SK-N-MC (cell line): Measurements from ENCODE around the gene ADARB1.

Experiments used
- EZH2 ChIP-seq: fragments of 200-600 bp; sonication (generic); IDR thresholded peaks from one replicate; pipeline ENCODE4 v1.6.1; 2017; ENCODE audit warnings: antibody characterized with exemption
- POLR2AphosphoS5 ChIP-seq: IDR thresholded peaks from 2 replicates; pipeline ENCODE4 v1.6.1; 2012; ENCODE audit warnings: mild to moderate bottlenecking, low read depth, low read length, borderline replicate concordance

DNA sequence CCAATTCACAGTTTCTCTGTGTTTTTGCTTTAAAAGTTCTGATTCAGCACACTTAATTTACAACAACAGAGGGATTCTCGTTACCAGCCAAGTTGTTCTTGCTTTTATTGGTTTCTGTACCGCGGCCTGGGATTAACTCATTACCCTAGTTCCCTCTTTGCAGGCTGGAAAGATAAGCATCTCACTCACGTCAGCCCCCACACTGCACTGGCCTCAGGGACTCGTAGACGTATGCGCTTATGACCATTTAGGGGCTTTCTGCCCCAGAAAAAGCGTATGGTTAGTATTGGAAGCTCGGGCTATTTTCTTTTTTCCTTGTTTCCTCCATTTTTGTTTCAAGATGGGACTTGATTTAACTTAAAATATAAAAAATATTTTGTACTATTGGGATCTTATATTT, 137.3 kb downstream of the ADARB1 start:
- TF ChIP-seq POLR2AphosphoS5 (no peak), EZH2 (no peak)
